IMR-90 (cell line): ENCODE data around the gene KRT6B. TPM values are rescaled to one million over a fixed set of nuclear protein-coding genes. Genes with fewer than 3 reads are reported as not detected.

ENCODE experiments used
- ATAC-seq: fragments of 200-7000 bp; cut with Tn5 transposase; 2 replicates; pipeline ENCODE4 v1.9.1; 2020; ENCODE audit warnings: low read depth, mild to moderate bottlenecking, moderate library complexity
- BruUV-seq: library from RNA; stranded (reverse); fragments of 400-500 nt; replicated peaks from 2 replicates; lab custom pipeline; 2021; lab: Mats Ljungman, UMichigan
- CTCF ChIA-PET: fragments of 300-600 bp; formaldehyde crosslinking; extraction: SDS; loops from one replicate; lab custom pipeline; 2021; ENCODE audit warnings: antibody characterized with exemption; lab: Yijun Ruan, JAX
- POLR2A ChIA-PET: fragments of 300-600 bp; sonication (Branson Sonifier 250); formaldehyde crosslinking; loops from one replicate; lab custom pipeline; 2022; ENCODE audit warnings: antibody characterized with exemption; ENCODE audit not compliant: unreplicated experiment; lab: Charles Lee
- DNase-seq: peaks from one replicate; pipeline ENCODE4 v3.0.0; 2013
- H2AFZ ChIP-seq: replicated peaks from 2 replicates; pipeline ENCODE3; 2013; ENCODE audit warnings: low read length, mild to moderate bottlenecking; ENCODE audit not compliant: poor library complexity
- H2AK5ac ChIP-seq: 2 replicates; pipeline ENCODE4 v1.6.1; 2013; ENCODE audit warnings: low read depth, low read length, inconsistent platforms
- H2AK9ac ChIP-seq: replicated peaks from 2 replicates; pipeline ENCODE3; 2013; ENCODE audit warnings: mild to moderate bottlenecking, low read depth, low read length, moderate library complexity; ENCODE audit not compliant: poor library complexity
- H2BK120ac ChIP-seq: 2 replicates; pipeline ENCODE4 v1.6.1; 2013; ENCODE audit warnings: low read depth, low read length, inconsistent platforms
- H2BK15ac ChIP-seq: 3 replicates; pipeline ENCODE4 v1.6.1; 2013; ENCODE audit warnings: low read depth, low read length, inconsistent platforms
- H2BK20ac ChIP-seq: 2 replicates; pipeline ENCODE4 v1.6.1; 2013; ENCODE audit warnings: low read depth, mild to moderate bottlenecking, inconsistent platforms, low read length, moderate library complexity
- H2BK5ac ChIP-seq: 2 replicates; pipeline ENCODE4 v1.6.1; 2013; ENCODE audit warnings: mild to moderate bottlenecking, low read depth, low read length, inconsistent platforms; ENCODE audit not compliant: poor library complexity, severe bottlenecking
- H3K14ac ChIP-seq: replicated peaks from 2 replicates; pipeline ENCODE4 v1.6.1; 2013; ENCODE audit warnings: low read depth, low read length, inconsistent platforms
- H3K18ac ChIP-seq: 2 replicates; pipeline ENCODE4 v1.6.1; 2013; ENCODE audit warnings: low read depth, low read length, control low read depth
- H3K23ac ChIP-seq: 2 replicates; pipeline ENCODE4 v1.6.1; 2013; ENCODE audit warnings: low read depth, low read length, inconsistent platforms
- H3K27ac ChIP-seq: 2 replicates; pipeline ENCODE4 v1.5.1; 2013; ENCODE audit warnings: mild to moderate bottlenecking, control low read depth, low read length; ENCODE audit not compliant: insufficient read depth
- H3K27me3 ChIP-seq: 2 replicates; pipeline ENCODE4 v1.6.1; 2013; ENCODE audit warnings: low read length; ENCODE audit not compliant: control insufficient read depth, insufficient read depth
- H3K36me3 ChIP-seq: 2 replicates; pipeline ENCODE4 v1.6.1; 2013; ENCODE audit warnings: low read length, mixed read lengths; ENCODE audit not compliant: control insufficient read depth, insufficient read depth
- H3K4ac ChIP-seq: 2 replicates; pipeline ENCODE4 v1.6.1; 2013; ENCODE audit warnings: low read depth, low read length, inconsistent platforms
- H3K4me1 ChIP-seq: 2 replicates; pipeline ENCODE4 v1.6.1; 2013; ENCODE audit warnings: low read length, mixed read lengths; ENCODE audit not compliant: control insufficient read depth, insufficient read depth
- H3K4me2 ChIP-seq: 2 replicates; pipeline ENCODE4 v1.6.1; 2013; ENCODE audit warnings: low read depth, mild to moderate bottlenecking, control low read depth, low read length, moderate library complexity
- H3K4me3 ChIP-seq: 2 replicates; pipeline ENCODE4 v1.5.1; 2013; ENCODE audit warnings: low read depth, mild to moderate bottlenecking, control low read depth, low read length, moderate library complexity; ENCODE audit not compliant: insufficient read depth
- H3K56ac ChIP-seq: 2 replicates; pipeline ENCODE4 v1.6.1; 2013; ENCODE audit warnings: low read length, inconsistent platforms; ENCODE audit not compliant: insufficient read depth; ENCODE audit errors: extremely low read depth
- H3K79me1 ChIP-seq, 2 experiments: 2 replicates each; pipeline ENCODE4 v1.6.1; 2013; ENCODE audit warnings: low read length in 2 of 2, inconsistent platforms in 1 of 2, low read depth in 1 of 2
- H3K9ac ChIP-seq: 2 replicates; pipeline ENCODE4 v1.6.1; 2013; ENCODE audit warnings: low read depth, low read length, control low read depth
- H3K9me1 ChIP-seq: 2 replicates; pipeline ENCODE4 v1.6.1; 2013; ENCODE audit warnings: low read length, inconsistent platforms; ENCODE audit not compliant: insufficient read depth
- H3K9me3 ChIP-seq: 2 replicates; pipeline ENCODE4 v1.6.1; 2013; ENCODE audit warnings: low read length; ENCODE audit not compliant: control insufficient read depth, insufficient read depth
- H4K20me1 ChIP-seq: 2 replicates; pipeline ENCODE4 v1.6.1; 2013; ENCODE audit warnings: low read length, inconsistent platforms; ENCODE audit not compliant: insufficient read depth
- H4K5ac ChIP-seq: 2 replicates; pipeline ENCODE4 v1.6.1; 2013; ENCODE audit warnings: mild to moderate bottlenecking, low read depth, low read length, control low read depth
- H4K8ac ChIP-seq, 2 experiments: 2 replicates each; pipeline ENCODE4 v1.6.1; 2013; ENCODE audit warnings: low read depth in 2 of 2, low read length in 2 of 2, control low read depth in 1 of 2, inconsistent platforms in 1 of 2
- H4K91ac ChIP-seq: 2 replicates; pipeline ENCODE4 v1.6.1; 2013; ENCODE audit warnings: low read depth, low read length, inconsistent platforms; ENCODE audit not compliant: insufficient read depth
- NFE2L2 ChIP-seq: fragments of 150-350 bp; IDR thresholded peaks from 2 replicates; pipeline ENCODE4 v1.6.1; 2016; ENCODE audit warnings: low read depth, mild to moderate bottlenecking, low read length
- SMC3 ChIP-seq: fragments of 150-350 bp; IDR thresholded peaks from 2 replicates; pipeline ENCODE4 v1.6.1; 2016; ENCODE audit warnings: low read depth, mild to moderate bottlenecking, antibody characterized with exemption, low read length, moderate library complexity
- WGBS, 2 experiments: methylation state at CpG; one replicate each; pipeline versions ENCODE4 v1.1.5 to v1.1.7; 2013; ENCODE audit warnings: missing lambda C conversion rate in 2 of 2; ENCODE audit not compliant: insufficient read length in 1 of 2; ENCODE audit errors: extremely low coverage in 2 of 2; 5-methylcytosine and 5-hydroxymethylcytosine counted together
- dilution Hi-C: fragments of 300-500 bp; cut with HindIII; formaldehyde crosslinking; loops from one replicate; pipeline ENCODE4 v1.14.3; 2018; ENCODE audit warnings: low sequenced_read_pairs; ENCODE audit not compliant: unreplicated experiment
- in situ Hi-C: fragments of 300-500 bp; cut with MboI; formaldehyde crosslinking; loops from 3 replicates; pipeline ENCODE4 v1.14.3; 2019; ENCODE audit warnings: low sequenced_read_pairs, inconsistent platforms, mixed read lengths
- intact Hi-C: fragments of 100-400 bp; cut with micrococcal nuclease; formaldehyde crosslinking; loops from 2 replicates; pipeline ENCODE4 v1.10.0; 2022
- polyA plus RNA-seq, 3 experiments: library from polyadenylated mRNA; depleted of rRNA; stranded (reverse); fragments of >200 nt; gene quantifications; 2 replicates each; pipeline ENCODE4 v1.2.3, GENCODE V29; 2012; ENCODE audit warnings: low replicate concordance in 1 of 3
- total RNA-seq: library from RNA; depleted of rRNA; stranded (reverse); fragments of >200 nt; gene quantifications from 2 replicates; pipeline ENCODE4 v1.2.3, GENCODE V29; 2012

Gene KRT6B
- total and polyA plus RNA-seq, 2 of the 4 experiments (the other 2 are of a cell fraction) = not detected

- CTCF ChIA-PET = no interaction called here
- no peak for TF ChIP-seq SMC3
- no peak for TF ChIP-seq NFE2L2
- POLR2A ChIA-PET = no interaction called here
These were observed 46.0 kb downstream of the KRT6B start, which contains the start of gene KRT82 for GRCh38 chr12:52405922-52406385. Gene KRT82 (minus strand): TSS chr12:52406335. CDS start chr12:52406277, 58 bp downstream.

More at GRCh38 chr12:52405922-52406385, 46.0 kb downstream of the KRT6B start, which contains the start of gene KRT82:
- H2BK5ac ChIP-seq = no peak within 1 kb of the TSS
- H4K8ac ChIP-seq = no peak within 1 kb of the TSS
- no peak within 1 kb of the TSS for H2AK9ac ChIP-seq
- no peaks in the 10 kb centered on the region for H3K36me3 ChIP-seq
- in situ Hi-C loops = no loop called here
- no peak within 1 kb of the TSS for H2BK20ac ChIP-seq
- H3K14ac ChIP-seq = no peak within 1 kb of the TSS
- ATAC-seq = no peak
- H3K4me3 ChIP-seq = no peak within 1 kb of the TSS
- no peaks in the 10 kb centered on the region for H4K20me1 ChIP-seq
- no peak within 1 kb of the TSS for H2BK120ac ChIP-seq
- no peak within 1 kb of the TSS for H3K27ac ChIP-seq
- no peak within 1 kb of the TSS for H3K18ac ChIP-seq
- H3K23ac ChIP-seq = no peak within 1 kb of the TSS
- H3K79me1 ChIP-seq = no peaks in the 10 kb centered on the region
- no peaks in the 10 kb centered on the region for H3K9me3 ChIP-seq
- no peak within 1 kb of the TSS for H4K91ac ChIP-seq
- dilution Hi-C loops = no loop called here
- peaks cover 50% of the 10 kb centered on the region for H3K27me3 ChIP-seq
- no peak within 1 kb of the TSS for H2BK15ac ChIP-seq
- no TSS peak for BruUV-seq
- H3K9ac ChIP-seq = no peak within 1 kb of the TSS
- H3K4ac ChIP-seq = no peak within 1 kb of the TSS
- no peak within 1 kb of the TSS for H3K4me2 ChIP-seq
- no peak within 1 kb of the TSS for H2AK5ac ChIP-seq
- H2AFZ ChIP-seq = no peak within 1 kb of the TSS
- no peak within 1 kb of the TSS for H3K56ac ChIP-seq
- intact Hi-C loops = no loop called here
- no peak within 1 kb of the TSS for H4K5ac ChIP-seq
- H3K4me1 ChIP-seq = no peaks in the 10 kb centered on the region
- no peak for DNase-seq
- H3K9me1 ChIP-seq = no peaks in the 10 kb centered on the region
- WGBS, 2 experiments = 58% methylated on average over 5 of the region's 14 CpGs; no CpG with 5 or more reads in 1 of the 2 experiments
